Measurements from ENCODE around the gene NKAIN2.

The NKAIN2 gene

DNA sequence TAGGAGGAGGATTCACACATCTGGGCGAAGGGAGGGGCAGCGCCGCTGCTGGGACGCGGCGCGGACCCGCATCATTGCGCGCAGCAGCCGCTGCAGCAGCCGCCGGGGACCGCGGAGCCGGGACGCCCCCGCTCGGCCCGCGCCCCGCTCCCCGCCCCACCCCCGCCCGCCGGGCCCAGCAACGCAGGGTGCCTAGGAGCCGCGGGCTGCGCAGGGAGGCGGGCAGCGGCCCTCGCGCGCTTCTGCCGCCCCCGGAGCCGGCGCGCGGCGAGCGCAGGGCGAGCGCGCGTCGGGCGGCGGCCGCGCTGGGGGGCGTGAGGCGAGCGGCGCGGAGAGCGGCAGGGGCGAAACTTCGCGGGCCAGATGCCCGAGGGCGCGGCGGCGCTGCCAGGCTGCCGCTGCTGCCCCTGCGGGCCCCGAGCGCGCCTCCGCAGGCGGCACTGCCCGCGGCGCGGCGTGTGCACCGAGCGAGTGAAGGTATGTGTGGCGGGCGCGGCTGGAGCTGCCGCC lies at the start of gene NKAIN2:
NKAIN2 (plus strand) TSS at position 362 of the 510 bp plus-strand sequence.
- DNase-seq (ENCODE audit: extremely low spot score, insufficient read length, low read depth) (no peak), FAIRE-seq (no peak)

DNA sequence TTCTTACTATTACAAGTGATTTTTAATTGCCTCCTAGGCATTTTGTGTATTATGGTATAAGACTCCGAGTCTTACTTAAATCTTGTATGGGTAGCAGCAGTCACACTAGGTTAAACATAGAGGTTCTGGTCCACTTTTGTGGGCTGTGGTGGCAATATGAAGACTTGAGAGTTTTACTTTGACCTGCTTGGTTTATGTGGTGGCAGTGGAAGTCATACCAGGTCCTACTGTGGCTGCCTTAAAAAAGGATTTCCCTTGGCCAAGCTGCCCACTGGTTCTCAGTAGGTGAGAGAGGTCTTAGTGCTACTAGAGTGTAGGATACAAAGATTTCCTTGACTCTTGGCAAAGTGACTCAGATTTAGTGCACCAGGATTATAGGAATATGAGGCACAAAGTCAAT lies 44.2 kb upstream of the NKAIN2 start:
- FAIRE-seq = no peak
- no peak for DNase-seq (ENCODE audit: extremely low spot score, insufficient read length, low read depth)

- FAIRE-seq = no peak
- no peak for DNase-seq (ENCODE audit: extremely low spot score, insufficient read length, low read depth)
Observed at GRCh38 chr6:123763904-123764303, 39.8 kb upstream of the NKAIN2 start.

DNA sequence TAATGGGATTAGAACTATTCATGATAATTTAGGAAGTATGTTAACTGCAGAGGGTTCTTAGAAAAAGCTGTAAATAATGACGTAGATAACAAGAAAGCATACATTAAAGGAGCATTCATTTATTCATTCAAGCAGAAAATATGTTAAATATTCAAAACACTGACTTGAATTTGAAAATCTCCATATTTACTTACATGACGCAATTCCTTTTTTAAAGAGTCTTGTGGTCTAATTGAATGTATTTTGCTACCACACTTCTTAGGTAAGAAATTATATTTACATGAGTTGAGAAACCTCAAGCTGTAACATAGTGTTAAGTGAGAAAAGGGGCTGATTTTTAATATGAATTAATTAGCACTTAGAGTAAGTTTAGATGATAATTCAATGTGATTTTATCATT lies 38.9 kb upstream of the NKAIN2 start:
- DNase-seq (ENCODE audit: extremely low spot score, insufficient read length, low read depth) (no peak), FAIRE-seq (no peak)

- FAIRE-seq (no peak), DNase-seq (ENCODE audit: extremely low spot score, insufficient read length, low read depth) (no peak)
Observed at GRCh38 chr6:123768921-123769320, 34.7 kb upstream of the NKAIN2 start.

DNA sequence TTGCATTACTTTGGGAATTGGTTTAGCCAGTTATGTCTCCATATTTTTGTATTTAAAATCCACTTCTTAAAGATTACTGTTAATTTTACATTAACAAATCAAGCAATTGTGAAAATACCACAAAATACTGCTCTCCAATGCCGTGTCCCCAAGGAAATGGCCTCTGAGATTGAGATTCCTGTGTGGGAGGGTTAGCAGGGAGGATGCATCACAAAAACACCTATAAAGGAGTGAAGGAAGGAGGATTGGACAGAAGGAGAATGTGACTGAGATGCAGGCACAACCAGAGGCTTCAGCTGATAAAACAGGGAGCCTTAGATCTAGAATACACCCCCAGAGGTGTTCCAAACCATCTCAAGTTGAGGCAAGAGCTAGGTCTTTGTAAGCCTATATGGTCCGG lies 34.2 kb upstream of the NKAIN2 start:
- FAIRE-seq (no peak), DNase-seq (ENCODE audit: extremely low spot score, insufficient read length, low read depth) (no peak)

GRCh38 chr6:123770247-123770949 lies 33.3 kb upstream of the NKAIN2 start:
- DNase-seq (ENCODE audit: extremely low spot score, insufficient read length, low read depth) (no peak), FAIRE-seq (peak; percentile 24)

DNA sequence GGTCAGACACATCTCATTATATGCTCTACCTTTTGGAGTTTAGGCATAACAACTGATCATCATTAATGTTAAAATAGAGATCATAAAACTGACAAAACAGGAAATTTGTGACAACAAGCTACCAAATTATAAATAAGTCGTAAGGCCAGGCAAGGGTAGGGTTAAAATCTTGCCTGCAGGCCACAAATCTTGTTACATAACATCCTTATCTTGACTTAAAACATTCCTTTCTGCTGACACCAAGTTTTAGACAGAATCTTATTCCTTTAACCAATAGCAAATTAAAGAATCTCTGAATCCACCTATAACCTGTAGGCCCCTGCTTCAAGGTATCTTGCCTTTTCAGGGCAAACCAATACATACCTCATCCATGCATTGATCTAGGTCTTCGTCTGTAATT lies 32.5 kb upstream of the NKAIN2 start:
- no peak for DNase-seq (ENCODE audit: extremely low spot score, insufficient read length, low read depth)
- FAIRE-seq = no peak

GRCh38 chr6:123777563-123777962 lies 26.1 kb upstream of the NKAIN2 start:
- FAIRE-seq (no peak), DNase-seq (ENCODE audit: extremely low spot score, insufficient read length, low read depth) (no peak)

DNA sequence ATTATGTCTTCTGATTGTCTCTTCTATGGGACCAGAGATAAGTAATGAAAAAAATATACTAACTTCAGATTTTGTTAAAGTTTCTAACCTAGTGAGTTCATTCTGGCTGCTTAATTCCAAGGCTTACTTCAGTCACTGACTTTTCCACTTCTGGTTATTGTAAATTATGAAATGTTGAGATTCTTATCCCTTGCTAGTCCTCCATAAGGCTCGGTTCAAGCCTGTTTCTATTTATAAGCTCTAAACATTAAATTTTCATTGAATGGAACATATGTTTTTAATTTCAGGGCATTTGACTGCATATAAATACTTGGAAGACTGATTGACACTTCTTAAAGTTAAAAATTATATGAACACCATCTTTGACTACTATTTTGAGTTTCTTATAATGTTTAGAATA lies 23.6 kb upstream of the NKAIN2 start:
- no peak for DNase-seq (ENCODE audit: extremely low spot score, insufficient read length, low read depth)
- no peak for FAIRE-seq

DNA sequence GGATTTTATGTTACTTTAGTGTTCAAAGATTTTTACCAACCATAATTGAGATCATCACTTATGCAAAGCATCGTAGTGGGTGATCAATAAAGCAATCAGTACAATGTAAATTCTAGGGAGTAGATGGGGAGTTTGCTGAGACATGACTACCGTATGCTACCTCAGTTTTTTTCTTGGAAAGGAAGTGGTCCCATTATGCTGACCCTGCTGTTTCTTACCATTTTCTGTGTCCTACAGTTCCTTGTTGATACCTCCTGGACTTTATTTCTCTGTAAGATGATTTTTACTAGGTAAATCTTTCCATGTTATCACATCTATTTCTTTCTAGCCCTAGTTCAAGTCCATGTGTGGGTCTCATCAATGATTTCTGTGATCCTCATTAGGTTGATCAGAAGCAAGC lies 19.3 kb upstream of the NKAIN2 start:
- no peak for FAIRE-seq
- DNase-seq (ENCODE audit: extremely low spot score, insufficient read length, low read depth) = no peak

GRCh38 chr6:123785039-123785438 lies 18.6 kb upstream of the NKAIN2 start:
- FAIRE-seq (no peak), DNase-seq (ENCODE audit: extremely low spot score, insufficient read length, low read depth) (no peak)

GRCh38 chr6:123788319-123788718 lies 15.3 kb upstream of the NKAIN2 start:
- FAIRE-seq (peak; percentile 36), DNase-seq (ENCODE audit: extremely low spot score, insufficient read length, low read depth) (no peak)

GRCh38 chr6:123794190-123794589 lies 9.5 kb upstream of the NKAIN2 start:
- FAIRE-seq (no peak), DNase-seq (ENCODE audit: extremely low spot score, insufficient read length, low read depth) (no peak)

GRCh38 chr6:123794799-123795198 lies 8.9 kb upstream of the NKAIN2 start:
- DNase-seq (ENCODE audit: extremely low spot score, insufficient read length, low read depth) (no peak), FAIRE-seq (no peak)

- FAIRE-seq (no peak), DNase-seq (ENCODE audit: extremely low spot score, insufficient read length, low read depth) (no peak)
Observed at GRCh38 chr6:123801067-123801466, 2.6 kb upstream of the NKAIN2 start.

DNA sequence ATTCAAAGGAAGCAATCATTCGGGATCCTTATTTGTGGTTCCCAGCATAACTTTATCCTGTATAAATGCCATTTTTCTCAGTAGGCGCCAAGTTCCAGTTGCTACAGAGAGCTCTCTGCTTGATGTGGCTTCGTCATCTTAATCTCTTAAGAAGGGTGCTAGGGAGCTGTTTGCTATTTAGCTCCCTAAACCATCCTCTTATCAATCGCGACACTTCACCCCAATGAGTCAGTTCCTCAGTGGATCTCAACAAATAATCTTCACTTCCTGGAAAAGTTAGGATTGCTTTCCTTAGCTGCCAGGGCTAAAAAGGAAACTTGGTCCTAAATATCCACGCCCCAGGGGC lies 1.3 kb upstream of the NKAIN2 start:
- DNase-seq (ENCODE audit: extremely low spot score, insufficient read length, low read depth) (no peak), FAIRE-seq (no peak)

GRCh38 chr6:123802697-123803503 lies 765 bp upstream of the NKAIN2 start:
- FAIRE-seq (peak; percentile 83), DNase-seq (ENCODE audit: extremely low spot score, insufficient read length, low read depth) (peak; percentile 58)

- no peak for DNase-seq (ENCODE audit: extremely low spot score, insufficient read length, low read depth)
- FAIRE-seq = no peak
Observed at GRCh38 chr6:123804014-123804786, 535 bp downstream of the NKAIN2 start.

DNA sequence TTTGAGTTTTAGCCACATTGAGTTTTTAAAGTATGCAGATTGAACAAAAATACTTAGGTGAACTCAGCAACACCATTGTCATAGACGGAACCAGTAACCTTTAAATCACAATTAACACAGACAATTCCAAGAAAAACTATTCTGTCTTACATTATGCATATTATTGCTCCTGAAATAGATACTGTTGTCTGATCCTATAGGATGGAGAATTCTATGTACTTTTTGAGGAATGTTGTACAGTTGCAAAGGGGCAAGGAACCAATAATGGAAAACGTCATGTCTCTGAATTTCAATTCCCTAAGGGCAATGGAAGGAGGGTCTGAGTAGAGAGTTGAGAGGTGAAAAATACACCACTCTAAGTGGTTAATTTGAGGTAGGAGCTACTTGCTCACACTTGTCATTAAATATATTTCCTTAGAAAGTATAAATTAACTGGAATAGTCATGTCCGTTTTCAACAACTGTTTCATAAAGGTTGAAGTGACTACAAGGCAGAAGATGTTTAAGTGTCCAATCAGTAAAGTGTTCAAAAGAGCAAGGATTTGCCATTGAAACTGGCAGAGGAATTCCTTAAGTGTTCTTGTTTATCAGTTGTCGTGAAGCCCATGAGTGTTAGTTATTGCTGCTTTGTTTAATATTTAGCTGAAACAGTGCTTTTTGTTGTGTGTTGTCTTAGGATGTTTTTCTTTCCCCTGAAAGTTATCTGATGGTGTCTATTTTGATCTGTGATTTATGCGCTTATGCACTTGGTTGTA lies 1.3 kb downstream of the NKAIN2 start:
- DNase-seq (ENCODE audit: extremely low spot score, insufficient read length, low read depth) (no peak), FAIRE-seq (peak; percentile 38)
